ENCODE data around the gene SNED1.

SNED1 gene

GRCh38 chr2:240992572-240993291, 5.7 kb upstream of the SNED1 start:
- no peaks in the 10 kb centered on the region for H3K4me1 ChIP-seq (ENCODE audit: low read depth, poor library complexity, severe bottlenecking)
- H3K79me2 ChIP-seq (ENCODE audit: insufficient read depth, low read depth), result no peaks in the 10 kb centered on the region
- H3K27ac ChIP-seq, result no peak overlapping the region
- H4K20me1 ChIP-seq (ENCODE audit: insufficient read depth), result no peaks in the 10 kb centered on the region
- no peak overlapping the region for H3K4me2 ChIP-seq
- H3K9ac ChIP-seq, result no peak overlapping the region
- peaks cover 34% of the 10 kb centered on the region for H3K27me3 ChIP-seq (ENCODE audit: insufficient read depth, low read depth)
- H3K36me3 ChIP-seq (ENCODE audit: insufficient read depth), result no peaks in the 10 kb centered on the region
- no peak overlapping the region for H3K4me3 ChIP-seq (IDR thresholded peaks at IDR 0.05; ENCODE audit: insufficient read depth, low read depth, low read length)
- H2AFZ ChIP-seq (ENCODE audit: low read depth), result no peak overlapping the region
- TF ChIP-seq CTCF (conservative IDR thresholded peaks at IDR 0.05; ENCODE audit: low read depth, low read length), result no peak

- H3K27ac ChIP-seq, result no peak overlapping the region
- H4K20me1 ChIP-seq (ENCODE audit: insufficient read depth), result no peaks in the 10 kb centered on the region
- H3K4me2 ChIP-seq, result no peak overlapping the region
- no peaks in the 10 kb centered on the region for H3K36me3 ChIP-seq (ENCODE audit: insufficient read depth)
- no peaks in the 10 kb centered on the region for H3K79me2 ChIP-seq (ENCODE audit: insufficient read depth, low read depth)
- no peak overlapping the region for H2AFZ ChIP-seq (ENCODE audit: low read depth)
- H3K4me1 ChIP-seq (ENCODE audit: low read depth, poor library complexity, severe bottlenecking), result no peaks in the 10 kb centered on the region
- no peak for TF ChIP-seq CTCF (conservative IDR thresholded peaks at IDR 0.05; ENCODE audit: low read depth, low read length)
- H3K9ac ChIP-seq, result no peak overlapping the region
- H3K27me3 ChIP-seq (ENCODE audit: insufficient read depth, low read depth), result peaks cover 34% of the 10 kb centered on the region
- H3K4me3 ChIP-seq (IDR thresholded peaks at IDR 0.05; ENCODE audit: insufficient read depth, low read depth, low read length), result no peak overlapping the region
These were observed 4.8 kb upstream of the SNED1 start for GRCh38 chr2:240993446-240994170.

GRCh38 chr2:240994171-240994896, 4.1 kb upstream of the SNED1 start:
- Histone ChIP-seq H4K20me1 (ENCODE audit: insufficient read depth) (no peaks in the 10 kb centered on the region), H3K4me2 (no peak overlapping the region), H2AFZ (ENCODE audit: low read depth) (no peak overlapping the region), H3K4me1 (ENCODE audit: low read depth, poor library complexity, severe bottlenecking) (no peaks in the 10 kb centered on the region), H3K27ac (no peak overlapping the region), H3K36me3 (ENCODE audit: insufficient read depth) (no peaks in the 10 kb centered on the region), H3K4me3 (IDR thresholded peaks at IDR 0.05; ENCODE audit: insufficient read depth, low read depth, low read length) (no peak overlapping the region), H3K9ac (no peak overlapping the region), H3K79me2 (ENCODE audit: insufficient read depth, low read depth) (no peaks in the 10 kb centered on the region), H3K27me3 (ENCODE audit: insufficient read depth, low read depth) (peaks cover 34% of the 10 kb centered on the region)
- TF ChIP-seq CTCF (conservative IDR thresholded peaks at IDR 0.05; ENCODE audit: low read depth, low read length), result no peak

DNA sequence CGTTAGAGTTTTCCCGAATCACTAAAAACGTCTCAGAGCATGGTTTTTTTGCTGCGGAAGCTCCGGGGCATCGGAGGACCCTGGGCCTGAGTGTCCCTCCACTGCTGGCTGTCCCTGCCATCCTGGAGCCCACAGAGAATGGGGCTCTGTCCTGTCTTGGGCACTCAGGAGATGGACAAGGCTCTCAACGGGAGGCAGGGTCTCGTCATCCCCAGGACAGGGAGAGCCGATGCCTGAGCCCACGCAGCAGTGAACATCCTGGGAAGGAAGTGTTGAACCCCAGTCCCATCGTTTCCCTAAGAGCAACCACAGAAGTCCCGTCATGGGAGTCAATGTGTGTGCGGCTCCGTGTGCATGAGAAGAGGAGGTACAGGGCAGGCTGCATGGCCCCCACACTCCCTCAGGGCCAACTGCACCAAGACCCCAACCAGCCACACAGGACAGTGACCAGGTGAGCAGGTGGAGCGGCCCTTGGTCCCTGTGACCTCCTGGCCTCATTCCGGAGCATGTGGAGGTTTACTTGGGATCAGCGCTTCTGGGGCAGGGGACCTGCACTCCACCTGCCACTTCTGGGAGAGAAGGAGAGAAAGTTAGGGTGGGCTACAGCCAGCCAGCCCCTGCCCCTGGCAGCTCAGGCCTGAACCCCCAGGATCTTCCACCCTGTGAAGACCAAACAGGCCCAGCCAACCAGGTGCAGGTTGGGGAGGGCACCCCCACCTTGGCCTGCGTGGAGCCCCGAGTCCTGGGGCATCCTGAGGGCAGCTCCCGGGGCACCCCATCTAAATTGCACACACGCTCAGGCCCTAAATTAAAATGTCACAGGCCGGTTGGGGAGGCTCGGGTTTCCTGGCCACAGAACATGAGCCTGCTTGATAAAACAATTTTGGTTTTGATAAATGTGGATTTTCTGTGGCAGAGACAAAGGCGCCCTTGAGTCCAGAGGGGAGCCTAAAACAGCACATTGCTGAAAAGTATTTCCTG, 3.1 kb upstream of the SNED1 start:
- H3K27me3 ChIP-seq (ENCODE audit: insufficient read depth, low read depth), result peaks cover 34% of the 10 kb centered on the region
- H3K79me2 ChIP-seq (ENCODE audit: insufficient read depth, low read depth), result no peaks in the 10 kb centered on the region
- H3K36me3 ChIP-seq (ENCODE audit: insufficient read depth), result no peaks in the 10 kb centered on the region
- no peak overlapping the region for H3K9ac ChIP-seq
- no peak overlapping the region for H3K4me3 ChIP-seq (IDR thresholded peaks at IDR 0.05; ENCODE audit: insufficient read depth, low read depth, low read length)
- no peaks in the 10 kb centered on the region for H4K20me1 ChIP-seq (ENCODE audit: insufficient read depth)
- no peak overlapping the region for H2AFZ ChIP-seq (ENCODE audit: low read depth)
- no peak overlapping the region for H3K27ac ChIP-seq
- H3K4me2 ChIP-seq, result no peak overlapping the region
- no peak for TF ChIP-seq CTCF (conservative IDR thresholded peaks at IDR 0.05; ENCODE audit: low read depth, low read length)
- H3K4me1 ChIP-seq (ENCODE audit: low read depth, poor library complexity, severe bottlenecking), result no peaks in the 10 kb centered on the region
